Amniotic epithelial cell (primary cell): ENCODE measurements around the gene RPTOR.
"Not testable (repeated sequence)": the region's sequence is repeated elsewhere in the genome, so short reads cannot be mapped to it uniquely, and the experiment has no call there.

Experiments used
- DNase-seq: peaks from one replicate; pipeline ENCODE4 v3.0.0-alpha.2; 2010; ENCODE audit warnings: low read depth

The RPTOR gene

GRCh38 chr17:80615376-80615775 lies 70.7 kb downstream of the RPTOR start:
- no peak for DNase-seq

GRCh38 chr17:80616705-80617104 lies 72.1 kb downstream of the RPTOR start:
- DNase-seq, result no peak

DNA sequence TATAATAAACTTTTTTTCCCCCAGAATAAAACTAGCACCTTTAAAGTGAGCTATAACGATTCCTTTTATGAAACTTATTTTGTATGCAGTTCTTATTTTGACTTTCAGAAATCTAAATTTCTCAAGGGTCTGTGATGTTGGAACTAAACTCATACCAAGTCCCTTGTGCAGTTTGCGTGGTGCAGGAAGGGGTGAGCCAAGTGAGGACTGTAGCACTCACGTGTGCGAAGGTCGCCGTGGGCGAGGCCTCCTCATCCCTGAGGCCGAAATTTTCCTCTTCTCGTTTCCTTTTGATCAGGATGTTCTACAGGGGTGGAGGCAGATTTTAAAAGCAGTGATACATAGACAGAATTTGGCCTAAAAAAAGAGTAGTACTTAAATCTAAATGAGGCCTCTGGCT lies 73.7 kb downstream of the RPTOR start:
- no peak for DNase-seq

DNA sequence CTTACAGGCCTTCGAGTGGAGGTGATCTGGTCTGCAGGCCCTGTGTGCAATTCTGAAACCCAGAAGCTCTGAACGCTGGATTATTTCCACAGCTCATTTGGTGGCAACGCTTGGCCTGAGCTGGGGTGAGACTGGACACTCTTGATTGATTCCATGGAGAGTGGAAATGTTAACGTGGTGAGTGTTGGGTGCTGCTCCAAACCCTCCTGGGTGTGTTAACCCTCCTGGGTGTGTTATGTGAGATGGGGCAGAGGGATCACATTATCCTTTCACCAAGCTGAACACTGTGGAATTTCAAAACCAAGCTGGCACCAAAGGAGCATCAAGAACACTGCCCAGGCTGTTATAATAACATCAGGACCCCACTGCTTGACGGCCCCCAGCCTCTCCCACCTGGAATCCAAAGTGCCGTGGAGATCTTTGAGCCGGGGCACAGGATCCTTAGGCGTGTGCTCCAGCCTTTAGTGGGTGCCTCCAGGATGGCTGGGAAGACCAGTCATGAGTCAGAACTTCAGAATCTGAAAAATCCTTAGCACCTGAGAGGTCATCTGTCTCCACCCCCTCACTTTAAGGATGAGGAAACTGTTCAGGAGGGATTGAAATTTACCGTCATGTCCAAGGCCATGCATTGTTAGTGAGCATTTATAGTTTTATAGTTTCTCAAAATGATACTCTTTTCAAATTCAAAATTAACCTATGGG lies 75.0 kb downstream of the RPTOR start:
- DNase-seq, result peak; percentile 59

DNA sequence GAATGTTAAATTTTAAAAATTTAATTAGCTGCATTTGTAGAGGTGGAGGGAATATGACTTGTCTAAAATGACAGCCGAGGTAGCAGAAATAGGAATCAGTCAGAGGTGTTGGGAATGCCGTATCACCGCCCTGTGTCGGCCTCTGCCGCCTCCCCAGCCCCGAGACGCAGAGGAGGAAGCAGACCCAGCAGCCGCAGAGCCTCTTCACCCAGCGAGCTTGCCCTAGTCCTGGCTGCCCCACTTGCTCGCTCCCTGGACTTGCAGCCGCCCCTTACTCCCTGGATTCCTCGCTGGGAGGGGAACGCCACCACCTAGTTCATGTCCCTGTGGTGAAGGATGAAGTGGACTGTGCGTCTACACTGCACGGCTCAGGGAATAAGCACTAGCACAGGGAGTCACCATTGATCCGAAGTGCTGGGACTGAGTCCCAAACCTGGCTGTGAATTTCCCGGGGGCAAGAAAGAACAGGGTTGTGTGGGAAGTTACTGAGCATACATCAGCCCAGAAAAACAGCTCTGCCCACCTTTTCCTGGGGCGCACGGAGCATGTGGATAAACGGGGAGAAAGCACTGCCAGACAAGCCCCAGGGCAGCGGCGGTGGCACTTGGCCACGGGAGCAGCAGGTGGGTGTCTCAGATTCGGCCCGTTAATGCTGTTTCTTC lies 76.8 kb downstream of the RPTOR start:
- DNase-seq, result no peak

DNA sequence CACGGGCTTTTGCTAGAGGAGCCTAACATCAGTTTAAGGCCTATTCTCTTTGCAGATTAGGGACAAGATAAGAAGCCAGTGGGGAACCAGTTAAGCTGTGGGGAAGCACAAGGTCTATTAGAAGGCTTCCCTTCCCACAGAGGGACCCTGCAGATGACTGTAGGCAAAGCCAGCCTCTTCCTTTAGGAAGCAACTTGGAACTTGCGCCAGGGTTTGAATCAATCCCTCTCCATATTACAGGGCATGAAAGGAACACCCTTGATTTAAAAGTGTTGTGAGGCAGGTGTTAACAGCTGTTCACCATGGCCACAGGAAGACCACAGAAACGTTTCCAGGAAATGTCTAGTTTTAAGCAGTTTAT lies 77.3 kb downstream of the RPTOR start:
- DNase-seq, result no peak

- no peak for DNase-seq
Observed at GRCh38 chr17:80624864-80625263, 80.2 kb downstream of the RPTOR start.

- peak; percentile 25 for DNase-seq
Observed at GRCh38 chr17:80625627-80626026, 81.0 kb downstream of the RPTOR start.

GRCh38 chr17:80628881-80629280 lies 84.2 kb downstream of the RPTOR start:
- DNase-seq, result not testable (repeated sequence)

GRCh38 chr17:80629298-80630028 lies 84.8 kb downstream of the RPTOR start:
- DNase-seq, result no peak

DNA sequence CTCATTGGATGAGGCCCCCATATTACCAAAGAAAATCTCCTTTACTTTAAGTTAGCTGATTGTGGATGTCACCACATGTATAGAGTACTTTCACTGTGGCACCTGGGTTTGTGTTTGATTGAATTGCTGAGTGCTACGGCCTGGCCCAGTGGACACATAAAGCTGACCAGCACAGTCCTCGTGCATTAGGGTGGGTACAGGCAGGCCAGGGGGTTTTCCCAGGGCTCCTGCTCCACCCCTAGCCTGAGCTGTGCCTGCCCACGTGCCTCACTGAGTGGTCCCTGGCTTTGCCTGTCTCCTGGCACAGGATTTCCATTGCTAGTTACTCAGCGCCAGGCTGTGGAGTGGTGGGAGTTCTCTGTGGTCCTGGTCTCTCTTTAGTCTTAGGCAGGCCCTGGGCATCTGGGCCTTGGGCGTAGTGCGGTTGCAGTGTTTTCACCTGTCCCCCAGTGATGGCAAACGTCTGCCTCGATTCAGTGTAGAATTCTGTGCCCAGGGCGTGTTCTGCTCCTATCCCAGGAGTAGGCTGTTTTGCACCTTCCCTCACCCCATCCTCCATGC lies 86.0 kb downstream of the RPTOR start:
- DNase-seq, result no peak

GRCh38 chr17:80631142-80632045 lies 86.8 kb downstream of the RPTOR start:
- DNase-seq, result no peak

DNA sequence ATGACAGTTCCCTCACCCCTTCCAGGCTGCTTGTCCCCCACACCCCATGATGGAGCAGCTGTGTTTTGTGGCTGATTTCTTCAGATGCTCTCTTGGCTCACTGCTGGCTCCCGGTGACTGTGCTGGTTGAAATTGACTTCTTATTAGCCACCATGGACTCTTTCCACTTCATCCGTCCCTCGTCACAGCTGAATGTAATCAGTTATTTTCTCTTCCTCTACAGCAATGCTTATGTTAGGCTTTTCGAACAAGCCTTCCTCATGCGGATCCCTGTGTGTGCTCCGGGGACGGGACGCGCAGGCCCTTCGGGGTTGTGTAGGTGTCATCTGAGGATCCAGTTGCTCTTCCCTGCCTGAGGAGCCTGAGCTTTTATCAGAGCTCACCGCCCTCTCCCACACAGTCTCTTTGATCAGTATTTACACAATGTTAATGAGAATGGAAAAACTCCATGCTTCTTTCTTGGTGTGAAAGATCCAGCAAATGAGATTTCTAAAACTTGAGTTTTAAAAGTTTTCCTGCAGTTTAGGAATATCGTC lies 87.5 kb downstream of the RPTOR start:
- DNase-seq, result no peak

DNA sequence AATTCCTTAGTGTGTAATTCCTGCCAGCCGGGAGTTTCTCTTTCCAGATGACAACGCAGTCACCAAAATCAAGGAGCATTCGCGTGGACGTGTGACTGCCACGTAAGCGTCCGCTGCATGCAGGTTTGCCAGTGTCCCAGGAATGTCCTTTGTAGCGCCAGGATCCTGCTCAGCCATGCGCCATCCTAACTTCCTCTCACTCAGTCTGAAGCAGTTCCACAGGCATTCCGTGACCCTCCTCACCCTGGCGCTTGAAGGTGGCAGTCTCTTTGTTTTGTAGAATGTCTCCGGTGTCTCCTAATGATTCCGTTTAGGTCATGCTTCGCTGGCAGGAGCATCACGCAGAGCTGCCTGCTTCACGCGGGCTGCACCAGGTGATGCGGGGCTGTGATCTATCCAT lies 88.6 kb downstream of the RPTOR start:
- DNase-seq, result no peak

GRCh38 chr17:80633994-80634566 lies 89.4 kb downstream of the RPTOR start:
- DNase-seq, result no peak

DNA sequence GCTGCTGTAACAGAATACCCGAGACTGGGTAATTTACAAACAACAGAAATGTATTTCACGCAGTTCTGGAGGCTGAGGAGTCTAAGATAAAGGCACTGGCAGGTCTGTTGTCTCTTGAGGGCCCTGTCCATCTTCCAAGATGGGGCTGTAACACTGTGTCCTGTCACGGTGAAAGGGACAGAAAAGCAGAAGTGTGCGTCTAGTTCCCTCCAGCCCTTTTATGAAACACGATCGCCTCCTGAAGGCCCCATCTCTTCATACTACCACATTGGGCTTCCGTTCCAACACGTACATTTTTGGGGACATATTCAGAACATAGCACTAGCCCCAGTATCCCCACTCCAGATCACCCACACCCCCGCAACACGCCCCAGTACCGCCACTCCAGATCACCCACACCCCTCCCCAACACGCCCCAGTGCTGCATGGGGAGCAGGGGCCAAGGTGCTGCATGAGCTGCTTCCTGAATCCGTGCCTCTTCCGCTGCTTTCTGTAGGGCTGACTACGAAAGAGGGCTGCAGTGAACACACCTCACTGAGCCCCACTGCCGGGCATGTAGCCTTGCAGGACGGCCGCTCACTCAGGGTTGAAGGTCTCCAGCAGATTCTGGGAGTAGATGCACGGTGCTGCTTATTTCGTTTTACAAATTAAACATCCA lies 91.9 kb downstream of the RPTOR start:
- DNase-seq, result no peak

DNA sequence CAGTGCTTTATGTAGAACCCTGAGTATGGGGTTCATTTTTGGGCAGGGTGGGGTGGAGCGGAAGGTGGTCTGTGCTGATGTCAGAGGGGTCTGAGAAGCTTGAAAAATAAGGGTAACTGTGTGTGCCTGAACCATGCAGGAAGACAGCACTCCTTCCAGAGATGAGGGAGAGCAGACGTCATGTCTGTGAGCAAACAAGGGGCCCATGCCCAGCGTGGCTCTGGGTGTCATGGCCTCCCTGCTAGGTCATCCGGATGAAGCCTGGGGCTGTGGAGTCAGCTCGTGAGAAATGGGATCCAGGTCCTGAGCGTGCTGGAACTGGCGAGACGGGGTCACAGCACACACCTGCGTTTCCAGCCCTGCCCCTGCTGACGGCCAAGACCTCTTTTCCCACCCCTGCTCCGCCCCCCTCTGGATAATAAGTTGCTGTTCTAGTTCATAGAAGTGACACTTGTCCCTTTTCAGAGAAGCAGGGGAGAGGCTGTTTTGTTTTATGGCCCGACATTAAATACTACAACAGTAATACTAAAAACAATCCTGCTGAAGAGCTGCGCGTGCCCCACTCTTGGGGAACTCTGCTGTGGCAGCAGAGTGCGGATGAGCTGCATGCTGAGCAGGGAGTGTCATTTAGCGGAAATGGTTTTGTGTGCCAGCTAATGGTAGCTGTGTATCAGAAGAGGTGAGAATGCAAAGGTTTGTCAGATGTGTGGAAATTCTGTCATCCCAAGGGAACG lies 92.6 kb downstream of the RPTOR start:
- no peak for DNase-seq

- DNase-seq, result no peak
Observed at GRCh38 chr17:80639658-80640057, 95.0 kb downstream of the RPTOR start.

- DNase-seq, result no peak
Observed at GRCh38 chr17:80640366-80641084, 95.9 kb downstream of the RPTOR start.
